ENCODE results near the gene ETV3.

Gene ETV3

GRCh38 chr1:157147906-157148700 is 9.9 kb upstream of the ETV3 start:
- TF ChIP-seq CREB5 (CRISPR knock-in tag; IDR thresholded peaks at IDR 0.05; ENCODE audit: low read depth) (no peak), PATZ1 (CRISPR knock-in tag; IDR thresholded peaks at IDR 0.05; ENCODE audit: borderline replicate concordance) (no peak), ZNF565 (CRISPR knock-in tag; conservative IDR thresholded peaks at IDR 0.05; ENCODE audit: low read depth) (no peak), ISL1 (CRISPR knock-in tag; IDR thresholded peaks at IDR 0.05) (no peak), TOX (CRISPR knock-in tag; IDR thresholded peaks at IDR 0.05; ENCODE audit: borderline replicate concordance) (no peak), RARB (CRISPR knock-in tag; IDR thresholded peaks at IDR 0.05) (no peak), ZFP3 (CRISPR knock-in tag; IDR thresholded peaks at IDR 0.05) (no peak), BACH2 (CRISPR knock-in tag; IDR thresholded peaks at IDR 0.05; ENCODE audit: borderline replicate concordance) (no peak), TSHZ2 (CRISPR knock-in tag; IDR thresholded peaks at IDR 0.05) (no peak)
- no peak for ATAC-seq

- TF ChIP-seq PATZ1 (CRISPR knock-in tag; IDR thresholded peaks at IDR 0.05; ENCODE audit: borderline replicate concordance), result no peak
- TF ChIP-seq ISL1 (CRISPR knock-in tag; IDR thresholded peaks at IDR 0.05), result no peak
- TF ChIP-seq POU6F1 (CRISPR knock-in tag; IDR thresholded peaks at IDR 0.05; ENCODE audit: borderline replicate concordance, low read depth), result no peak
- no peak for TF ChIP-seq GLIS3 (CRISPR knock-in tag; IDR thresholded peaks at IDR 0.05)
- no peak for TF ChIP-seq ZNF8 (CRISPR knock-in tag; IDR thresholded peaks at IDR 0.05)
- TF ChIP-seq PPARA (CRISPR knock-in tag; IDR thresholded peaks at IDR 0.05; ENCODE audit: borderline replicate concordance), result no peak
- TF ChIP-seq SNAI2 (CRISPR knock-in tag; IDR thresholded peaks at IDR 0.05), result no peak
- no peak for TF ChIP-seq BACH2 (CRISPR knock-in tag; IDR thresholded peaks at IDR 0.05; ENCODE audit: borderline replicate concordance)
- TF ChIP-seq ZNF565 (CRISPR knock-in tag; conservative IDR thresholded peaks at IDR 0.05; ENCODE audit: low read depth), result no peak
- no peak for TF ChIP-seq CSDC2 (CRISPR knock-in tag; IDR thresholded peaks at IDR 0.05)
- no peak for TF ChIP-seq TCF4 (CRISPR knock-in tag; IDR thresholded peaks at IDR 0.05; ENCODE audit: borderline replicate concordance)
- no peak for TF ChIP-seq ZNF70 (CRISPR knock-in tag; IDR thresholded peaks at IDR 0.05)
- no peak for ATAC-seq
Measured at GRCh38 chr1:157147037-157147436, 8.8 kb upstream of the ETV3 start.

- TF ChIP-seq ZFP3 (CRISPR knock-in tag; IDR thresholded peaks at IDR 0.05) (no peak), ZNF565 (CRISPR knock-in tag; conservative IDR thresholded peaks at IDR 0.05; ENCODE audit: low read depth) (no peak), ESRRG (CRISPR knock-in tag; IDR thresholded peaks at IDR 0.05) (no peak), TCF4 (CRISPR knock-in tag; IDR thresholded peaks at IDR 0.05; ENCODE audit: borderline replicate concordance) (no peak)
- no peak for ATAC-seq
Measured at GRCh38 chr1:157146244-157146643, 8.0 kb upstream of the ETV3 start.

All from SK-N-SH treated with all-trans-retinoic acid at 6 μM for 48 hours (cell line).